CD14-positive monocyte (primary cell): ENCODE data around the gene ANO4. TPM values are rescaled to one million over a fixed set of nuclear protein-coding genes. Genes with fewer than 3 reads are reported as not detected.

Experiments used
- DNase-seq, 3 donors: peaks; one replicate each; pipeline ENCODE4 v3.0.0-alpha.2; 2011 to 2022
- H2AFZ ChIP-seq: 2 replicates; pipeline ENCODE4 v1.6.0; 2012; ENCODE audit warnings: mild to moderate bottlenecking, low read depth, low read length, inconsistent platforms; ENCODE audit not compliant: insufficient read depth, poor library complexity, severe bottlenecking
- H3K27ac ChIP-seq, 2 donors: 1 replicate in 1 of 2; 2 replicates in 1 of 2; pipeline ENCODE4 v1.5.1; 2012 to 2013; ENCODE audit warnings: low read length in 2 of 2, control low read depth in 1 of 2, inconsistent platforms in 1 of 2, low read depth in 1 of 2, mild to moderate bottlenecking in 1 of 2
- H3K27me3 ChIP-seq, 2 donors: one replicate each; pipeline versions ENCODE4 v1.6.0 to v1.6.1; 2011 to 2013; ENCODE audit warnings: low read length in 2 of 2; ENCODE audit not compliant: control insufficient read depth in 2 of 2, insufficient read depth in 2 of 2
- H3K36me3 ChIP-seq, 2 donors: replicated peaks in 1 of 2; 1 replicate in 1 of 2; 2 replicates in 1 of 2; pipeline versions ENCODE4 v1.5.1 to v1.6.1; 2012 to 2013; ENCODE audit warnings: low read length in 2 of 2, control low read depth in 1 of 2, inconsistent platforms in 1 of 2, mild to moderate bottlenecking in 1 of 2; ENCODE audit not compliant: insufficient read depth in 2 of 2, control insufficient read depth in 1 of 2
- H3K4me1 ChIP-seq, 2 donors: 1 replicate in 1 of 2; 2 replicates in 1 of 2; pipeline versions ENCODE4 v1.5.1 to v1.6.1; 2012 to 2013; ENCODE audit warnings: low read length in 2 of 2, control low read depth in 1 of 2, inconsistent platforms in 1 of 2, mild to moderate bottlenecking in 1 of 2, moderate library complexity in 1 of 2; ENCODE audit not compliant: insufficient read depth in 2 of 2, control insufficient read depth in 1 of 2
- H3K4me2 ChIP-seq: replicated peaks from 2 replicates; pipeline ENCODE3; 2012; ENCODE audit warnings: low read length, moderate library complexity, mild to moderate bottlenecking; ENCODE audit not compliant: poor library complexity, severe bottlenecking; ENCODE audit errors: extremely low read depth
- H3K4me3 ChIP-seq, 3 experiments: fragments of 200-600 bp in 1 of 3; sonication (generic) in 1 of 3; replicated peaks in 1 of 3; 1 replicate in 2 of 3; 2 replicates in 1 of 3; pipeline ENCODE4 v1.5.1; 2011 to 2013; ENCODE audit warnings: low read length in 3 of 3, mild to moderate bottlenecking in 3 of 3, control low read depth in 2 of 3, low read depth in 2 of 3, inconsistent platforms in 1 of 3, moderate library complexity in 1 of 3
- H3K79me2 ChIP-seq: 2 replicates; pipeline ENCODE4 v1.6.0; 2012; ENCODE audit warnings: mild to moderate bottlenecking, control low read depth, inconsistent platforms, low read length, moderate library complexity; ENCODE audit not compliant: insufficient read depth
- H3K9ac ChIP-seq: 2 replicates; pipeline ENCODE4 v1.6.0; 2017; ENCODE audit warnings: low read length, mild to moderate bottlenecking; ENCODE audit not compliant: insufficient read depth, poor library complexity, severe bottlenecking
- H3K9me3 ChIP-seq, 2 donors: replicated peaks in 1 of 2; 1 replicate in 1 of 2; 2 replicates in 1 of 2; pipeline versions ENCODE4 v1.5.1 to v1.6.1; 2012 to 2013; ENCODE audit warnings: low read length in 2 of 2, control low read depth in 1 of 2; ENCODE audit not compliant: control insufficient read depth in 1 of 2, insufficient read depth in 1 of 2
- H4K20me1 ChIP-seq: 2 replicates; pipeline ENCODE4 v1.6.0; 2012; ENCODE audit warnings: mild to moderate bottlenecking, low read length, control low read depth, moderate library complexity; ENCODE audit not compliant: insufficient read depth
- H3K27ac Mint-ChIP-seq, 7 donors: one replicate each; pipeline ENCODE4 v1.8.0; 2020; ENCODE audit warnings: mild to moderate bottlenecking in 7 of 7, mixed read lengths in 7 of 7, moderate library complexity in 6 of 7, inconsistent platforms in 2 of 7
- H3K27me3 Mint-ChIP-seq, 3 donors: one replicate each; pipeline ENCODE4 v1.8.0; 2021 to 2022; ENCODE audit warnings: low read depth in 3 of 3, mild to moderate bottlenecking in 3 of 3, mixed read lengths in 3 of 3, moderate library complexity in 3 of 3, inconsistent platforms in 1 of 3
- H3K36me3 Mint-ChIP-seq, 2 donors: one replicate each; pipeline ENCODE4 v1.8.0; 2020; ENCODE audit warnings: mixed read lengths in 2 of 2, inconsistent platforms in 1 of 2, mild to moderate bottlenecking in 1 of 2
- H3K4me1 Mint-ChIP-seq: one replicate; pipeline ENCODE4 v1.8.0; 2020; ENCODE audit warnings: mild to moderate bottlenecking, mixed read lengths
- H3K4me3 Mint-ChIP-seq, 2 donors: one replicate each; pipeline ENCODE4 v1.8.0; 2020; ENCODE audit warnings: mild to moderate bottlenecking in 2 of 2, mixed read lengths in 2 of 2, moderate library complexity in 1 of 2
- H3K9me3 Mint-ChIP-seq, 7 donors: one replicate each; pipeline ENCODE4 v1.8.0; 2020 to 2022; ENCODE audit warnings: mixed read lengths in 7 of 7, mild to moderate bottlenecking in 6 of 7, moderate library complexity in 6 of 7, inconsistent platforms in 2 of 7
- WGBS: methylation state at CpG from one replicate; pipeline ENCODE4 v1.1.5; 2013; ENCODE audit warnings: missing lambda C conversion rate; ENCODE audit not compliant: insufficient coverage; 5-methylcytosine and 5-hydroxymethylcytosine counted together
- intact Hi-C, 2 donors: fragments of 100-400 bp; cut with micrococcal nuclease; formaldehyde crosslinking; loops; one replicate each; pipeline versions ENCODE4 v1.15.0 to v1.15.1; 2023
- polyA plus RNA-seq, 3 donors: library from polyadenylated mRNA; depleted of rRNA in 1 of 3; unstranded in 2 of 3; stranded (reverse) in 1 of 3; fragments of 300-500 nt in 2 of 3; fragments of >200 nt in 1 of 3; fragmentation: Illumina TruSeq in 2 of 3; gene quantifications; 1 replicate in 2 of 3; 2 replicates in 1 of 3; pipeline ENCODE4 v1.2.3, GENCODE V29; 2012 to 2021
- TF ChIP-seq, protein P1 (sequence below): fragments of 200-600 bp; IDR thresholded peaks from one replicate; pipeline ENCODE4 v1.8.0; 2022; ENCODE audit warnings: antibody characterized with exemption, mild to moderate bottlenecking

ANO4 gene
- polyA plus RNA-seq, 3 donors, result not detected

DNA sequence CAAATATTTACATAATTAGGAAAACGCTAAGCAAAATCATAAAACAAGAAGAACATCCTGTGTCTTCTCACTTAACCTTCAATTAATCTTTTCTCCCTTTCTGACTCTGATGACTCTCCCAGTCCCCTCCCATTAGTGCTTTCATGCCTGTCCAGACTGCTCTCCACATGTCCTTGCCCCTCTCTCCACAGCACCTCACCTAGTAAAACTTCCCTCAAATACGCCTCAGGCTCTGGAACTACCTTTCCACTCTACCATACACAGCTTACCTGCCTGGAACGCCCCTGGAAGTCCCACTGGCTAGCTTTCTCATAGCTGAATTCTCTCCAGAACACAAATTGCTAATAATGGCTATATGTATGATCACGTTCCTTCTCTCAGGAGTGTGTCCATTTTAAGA is 370.7 kb downstream of the ANO4 start:
- no peaks in the 10 kb centered on the region for H3K9me3 ChIP-seq
- Mint-ChIP-seq H3K4me3 (no peak overlapping the region), H3K27me3 (peaks cover 0 to 2% (median 0%) of the 10 kb centered on the region in 3 donors), H3K36me3 (no peaks in the 10 kb centered on the region), H3K4me1 (no peaks in the 10 kb centered on the region), H3K9me3 (peaks cover 0 to 2% (median 0%) of the 10 kb centered on the region in 7 donors), H3K27ac (no peak overlapping the region)
- no peaks in the 10 kb centered on the region for H3K27me3 ChIP-seq
- H3K4me2 ChIP-seq, result no peak overlapping the region
- intact Hi-C loops, result no loop called here
- 95% methylated on average over 2 of the region's 4 CpGs for WGBS
- H4K20me1 ChIP-seq, result no peaks in the 10 kb centered on the region
- H3K36me3 ChIP-seq, result no peaks in the 10 kb centered on the region
- DNase-seq, result no peak
- no peak overlapping the region for H2AFZ ChIP-seq
- H3K9ac ChIP-seq, result no peak overlapping the region
- H3K27ac ChIP-seq, result no peak overlapping the region
- no peak overlapping the region for H3K4me3 ChIP-seq
- H3K79me2 ChIP-seq, result no peaks in the 10 kb centered on the region
- TF ChIP-seq, protein P1, sequence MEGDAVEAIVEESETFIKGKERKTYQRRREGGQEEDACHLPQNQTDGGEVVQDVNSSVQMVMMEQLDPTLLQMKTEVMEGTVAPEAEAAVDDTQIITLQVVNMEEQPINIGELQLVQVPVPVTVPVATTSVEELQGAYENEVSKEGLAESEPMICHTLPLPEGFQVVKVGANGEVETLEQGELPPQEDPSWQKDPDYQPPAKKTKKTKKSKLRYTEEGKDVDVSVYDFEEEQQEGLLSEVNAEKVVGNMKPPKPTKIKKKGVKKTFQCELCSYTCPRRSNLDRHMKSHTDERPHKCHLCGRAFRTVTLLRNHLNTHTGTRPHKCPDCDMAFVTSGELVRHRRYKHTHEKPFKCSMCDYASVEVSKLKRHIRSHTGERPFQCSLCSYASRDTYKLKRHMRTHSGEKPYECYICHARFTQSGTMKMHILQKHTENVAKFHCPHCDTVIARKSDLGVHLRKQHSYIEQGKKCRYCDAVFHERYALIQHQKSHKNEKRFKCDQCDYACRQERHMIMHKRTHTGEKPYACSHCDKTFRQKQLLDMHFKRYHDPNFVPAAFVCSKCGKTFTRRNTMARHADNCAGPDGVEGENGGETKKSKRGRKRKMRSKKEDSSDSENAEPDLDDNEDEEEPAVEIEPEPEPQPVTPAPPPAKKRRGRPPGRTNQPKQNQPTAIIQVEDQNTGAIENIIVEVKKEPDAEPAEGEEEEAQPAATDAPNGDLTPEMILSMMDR, result no peak
- H3K4me1 ChIP-seq, result no peaks in the 10 kb centered on the region

DNA sequence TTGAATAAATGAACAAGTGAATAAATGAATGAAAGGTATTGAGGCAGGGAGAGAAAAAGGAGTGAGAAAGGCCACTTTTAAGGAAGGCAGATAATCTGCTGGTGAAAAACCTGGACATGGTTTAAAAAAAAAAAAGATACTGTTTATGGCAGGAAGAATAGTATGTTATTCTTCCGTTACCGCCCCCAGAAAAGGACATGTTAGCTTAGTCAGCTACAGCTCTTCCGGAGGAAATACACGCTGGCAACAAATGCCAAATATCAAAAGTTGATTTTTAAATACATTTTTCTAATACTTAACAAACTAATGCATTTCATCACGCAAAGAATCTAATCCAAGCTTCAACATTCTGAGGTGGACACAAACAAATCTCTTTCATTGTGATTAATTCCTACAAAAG is 372.3 kb downstream of the ANO4 start:
- no peak for DNase-seq
- no peak overlapping the region for H3K4me3 ChIP-seq
- H3K36me3 Mint-ChIP-seq, result no peaks in the 10 kb centered on the region
- H3K27ac Mint-ChIP-seq, result no peak overlapping the region
- TF ChIP-seq, protein P1, result no peak
- H3K9ac ChIP-seq, result no peak overlapping the region
- no peak overlapping the region for H3K4me2 ChIP-seq
- H3K27ac ChIP-seq, result no peak overlapping the region
- H3K4me1 Mint-ChIP-seq, result no peaks in the 10 kb centered on the region
- no peaks in the 10 kb centered on the region for H3K36me3 ChIP-seq
- no peaks in the 10 kb centered on the region for H3K79me2 ChIP-seq
- H3K27me3 Mint-ChIP-seq, result no peaks in the 10 kb centered on the region
- no peaks in the 10 kb centered on the region for H4K20me1 ChIP-seq
- no peak overlapping the region for H2AFZ ChIP-seq
- H3K9me3 ChIP-seq, result no peaks in the 10 kb centered on the region
- H3K4me3 Mint-ChIP-seq, result no peak overlapping the region
- intact Hi-C loops, result no loop called here
- no peaks in the 10 kb centered on the region for H3K4me1 ChIP-seq
- H3K9me3 Mint-ChIP-seq, result peaks cover 0 to 3% (median 0%) of the 10 kb centered on the region in 7 donors
- no CpG with 5 or more reads among the region's 5 CpGs for WGBS
- H3K27me3 ChIP-seq, result no peaks in the 10 kb centered on the region
